Measurements from ENCODE around the gene CFAP54.

GRCh38 chr12:96617178-96617577 is 127.8 kb downstream of the CFAP54 start:
- no peak for TF ChIP-seq EZH2 (IDR thresholded peaks at IDR 0.05; ENCODE audit: insufficient read depth, low read length)
- TF ChIP-seq, protein P1, sequence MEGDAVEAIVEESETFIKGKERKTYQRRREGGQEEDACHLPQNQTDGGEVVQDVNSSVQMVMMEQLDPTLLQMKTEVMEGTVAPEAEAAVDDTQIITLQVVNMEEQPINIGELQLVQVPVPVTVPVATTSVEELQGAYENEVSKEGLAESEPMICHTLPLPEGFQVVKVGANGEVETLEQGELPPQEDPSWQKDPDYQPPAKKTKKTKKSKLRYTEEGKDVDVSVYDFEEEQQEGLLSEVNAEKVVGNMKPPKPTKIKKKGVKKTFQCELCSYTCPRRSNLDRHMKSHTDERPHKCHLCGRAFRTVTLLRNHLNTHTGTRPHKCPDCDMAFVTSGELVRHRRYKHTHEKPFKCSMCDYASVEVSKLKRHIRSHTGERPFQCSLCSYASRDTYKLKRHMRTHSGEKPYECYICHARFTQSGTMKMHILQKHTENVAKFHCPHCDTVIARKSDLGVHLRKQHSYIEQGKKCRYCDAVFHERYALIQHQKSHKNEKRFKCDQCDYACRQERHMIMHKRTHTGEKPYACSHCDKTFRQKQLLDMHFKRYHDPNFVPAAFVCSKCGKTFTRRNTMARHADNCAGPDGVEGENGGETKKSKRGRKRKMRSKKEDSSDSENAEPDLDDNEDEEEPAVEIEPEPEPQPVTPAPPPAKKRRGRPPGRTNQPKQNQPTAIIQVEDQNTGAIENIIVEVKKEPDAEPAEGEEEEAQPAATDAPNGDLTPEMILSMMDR (IDR thresholded peaks at IDR 0.05; ENCODE audit: insufficient read depth, low read depth, low read length) = no peak
